ENCODE results near the gene KPNA5.
"Not testable (repeated sequence)": the region's sequence is repeated elsewhere in the genome, so short reads cannot be mapped to it uniquely, and the experiment has no call there.

The KPNA5 gene

DNA sequence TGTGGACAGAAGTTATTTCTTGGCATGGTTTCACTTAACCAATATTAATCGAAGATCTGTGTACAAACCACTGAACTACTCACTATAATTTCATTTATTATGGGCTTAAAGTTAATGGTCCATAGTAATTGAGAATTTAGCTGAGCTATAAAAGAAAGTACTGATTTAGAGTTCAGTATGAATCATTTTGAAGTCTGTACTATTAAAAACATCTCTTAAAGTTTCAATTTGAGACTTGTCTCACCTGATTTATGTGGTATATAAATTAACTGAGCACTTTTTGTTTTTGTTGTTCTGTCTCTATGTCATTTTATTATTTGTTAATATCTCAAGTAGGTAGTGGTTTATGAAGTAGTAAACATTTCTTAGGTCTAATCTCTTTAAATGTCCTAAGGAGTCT, 24.9 kb downstream of the KPNA5 start:
- DNase-seq: no peak

- DNase-seq: no peak
Observed at GRCh38 chr6:116714296-116714695, 33.3 kb downstream of the KPNA5 start.

DNA sequence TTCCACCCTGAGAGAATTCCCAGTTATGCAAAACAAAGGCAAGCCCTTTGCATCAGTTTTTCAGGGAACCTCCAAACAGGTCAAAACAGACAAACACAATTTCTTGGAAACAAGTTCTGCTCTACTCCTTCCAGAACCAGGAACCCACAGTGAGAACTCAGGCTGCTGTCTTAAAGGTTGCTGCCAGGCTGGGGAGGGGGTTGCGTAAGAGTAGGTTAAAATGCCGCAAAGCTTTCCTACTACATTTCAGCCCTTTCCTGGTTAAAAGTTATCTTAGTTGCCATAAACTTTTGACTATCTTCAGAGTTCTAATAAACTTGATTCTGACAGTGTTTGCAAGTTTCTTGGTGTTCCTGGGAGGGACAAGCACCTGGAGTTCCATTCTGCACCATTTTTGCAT, 33.8 kb downstream of the KPNA5 start:
- DNase-seq: no peak

DNA sequence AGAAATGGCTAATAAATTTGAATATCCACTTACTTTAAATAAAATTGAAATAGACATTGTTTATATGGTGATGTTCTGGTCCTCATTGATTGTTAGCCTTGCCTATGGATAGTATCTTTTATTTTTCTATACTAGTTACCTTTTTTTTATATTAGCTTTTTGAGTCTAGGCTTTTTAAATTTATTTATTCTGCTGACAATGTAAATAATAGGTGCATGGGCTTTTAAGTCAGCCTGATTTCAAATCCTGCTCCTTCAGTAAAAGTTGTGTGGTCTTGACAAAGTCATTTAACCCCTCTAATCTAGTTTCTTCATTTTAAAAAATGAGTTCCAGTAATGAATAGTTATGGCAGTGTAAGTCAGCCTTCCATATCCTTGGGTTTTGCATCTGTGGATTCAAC, 45.9 kb downstream of the KPNA5 start:
- DNase-seq: no peak

DNA sequence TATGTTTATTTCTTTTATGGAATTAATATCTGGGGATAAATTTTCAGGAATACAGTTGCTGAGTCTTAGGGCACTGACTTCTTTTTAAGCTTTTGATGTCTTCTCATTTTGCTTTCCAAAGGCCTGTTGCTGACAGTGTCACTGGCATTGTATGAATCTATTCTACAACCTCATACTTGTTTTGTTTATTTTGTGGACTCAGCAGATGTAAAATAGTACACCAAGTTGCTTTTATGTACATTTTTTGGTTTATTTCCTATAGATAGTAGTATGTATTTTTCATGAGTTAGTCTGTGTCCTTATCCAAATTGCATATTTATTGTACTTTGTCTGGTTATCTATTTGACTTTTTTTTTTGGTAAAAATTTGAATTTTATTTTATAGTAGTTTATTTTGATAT, 49.5 kb downstream of the KPNA5 start:
- no peak for DNase-seq

DNA sequence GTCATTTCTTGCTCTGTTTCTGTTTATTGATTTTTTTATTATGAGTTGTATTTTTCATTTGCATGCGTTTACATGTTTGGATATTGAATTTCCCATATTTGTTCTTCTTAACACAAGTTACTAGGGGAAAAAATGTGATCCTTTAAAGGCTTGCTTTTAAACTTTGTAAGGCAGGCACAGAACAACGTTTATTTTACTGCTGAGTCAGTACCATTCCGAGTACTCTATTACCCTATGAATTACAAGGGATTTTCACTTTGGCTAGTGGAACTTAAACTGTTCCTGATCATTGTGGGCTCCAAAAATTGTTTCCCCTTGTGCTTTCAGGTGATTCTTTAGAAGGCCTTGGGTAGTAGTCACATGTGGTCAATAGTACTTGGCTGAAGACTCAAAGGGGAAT, 56.0 kb downstream of the KPNA5 start:
- DNase-seq: no peak

DNA sequence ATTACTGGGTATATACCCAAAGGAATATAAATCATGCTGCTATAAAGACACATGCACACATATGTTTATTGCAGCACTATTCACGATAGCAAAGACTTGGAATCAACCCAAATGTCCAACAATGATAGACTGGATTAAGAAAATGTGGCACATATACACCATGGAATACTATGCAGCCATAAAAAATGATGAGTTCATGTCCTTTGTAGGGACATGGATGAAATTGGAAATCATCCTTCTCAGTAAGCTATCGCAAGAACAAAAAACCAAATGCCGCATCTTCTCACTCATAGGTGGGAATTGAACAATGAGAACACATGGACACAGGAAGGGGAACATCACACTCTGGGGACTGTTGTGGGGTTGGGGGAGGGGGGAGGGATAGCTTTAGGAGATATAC, 59.5 kb downstream of the KPNA5 start:
- not testable (repeated sequence) for DNase-seq

DNA sequence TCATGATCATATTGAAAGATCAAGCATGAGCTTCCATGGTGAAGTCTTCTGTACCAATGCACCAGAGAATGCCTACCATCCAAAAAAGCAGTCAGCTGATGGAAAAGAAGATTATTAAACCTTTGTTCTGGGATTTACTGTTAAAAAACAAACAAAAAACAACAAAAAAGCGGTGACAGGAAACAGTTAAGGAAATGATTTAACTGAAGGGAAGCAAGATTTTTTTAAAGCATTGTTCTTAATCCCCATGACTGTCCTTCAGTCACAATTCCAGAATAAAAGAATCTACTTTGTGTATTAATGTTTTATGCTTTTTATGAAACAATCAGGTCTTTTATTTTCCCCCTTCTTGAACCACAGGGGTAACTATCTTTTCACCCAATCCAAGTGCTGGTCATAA, 60.6 kb downstream of the KPNA5 start:
- DNase-seq: no peak

DNA sequence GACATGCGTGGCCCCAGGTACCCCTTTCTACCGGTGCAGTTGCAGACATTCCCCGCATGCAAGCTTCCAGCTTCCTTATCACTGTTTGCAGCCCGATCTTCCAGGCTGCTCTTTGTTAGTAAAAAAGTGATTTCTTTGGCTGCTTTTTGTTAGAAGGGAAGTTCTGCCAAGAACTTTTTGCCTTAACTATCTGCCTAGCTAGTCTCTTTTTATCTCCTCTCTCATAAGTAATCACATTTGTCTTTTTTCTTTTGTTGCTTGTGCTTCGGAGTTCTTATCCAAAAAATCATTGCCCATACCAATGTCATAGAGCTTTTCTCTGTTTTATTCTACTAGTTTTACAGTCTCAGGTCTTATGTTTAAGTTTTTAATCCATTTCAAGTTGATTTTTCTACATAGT, 64.2 kb downstream of the KPNA5 start:
- DNase-seq: no peak

DNA sequence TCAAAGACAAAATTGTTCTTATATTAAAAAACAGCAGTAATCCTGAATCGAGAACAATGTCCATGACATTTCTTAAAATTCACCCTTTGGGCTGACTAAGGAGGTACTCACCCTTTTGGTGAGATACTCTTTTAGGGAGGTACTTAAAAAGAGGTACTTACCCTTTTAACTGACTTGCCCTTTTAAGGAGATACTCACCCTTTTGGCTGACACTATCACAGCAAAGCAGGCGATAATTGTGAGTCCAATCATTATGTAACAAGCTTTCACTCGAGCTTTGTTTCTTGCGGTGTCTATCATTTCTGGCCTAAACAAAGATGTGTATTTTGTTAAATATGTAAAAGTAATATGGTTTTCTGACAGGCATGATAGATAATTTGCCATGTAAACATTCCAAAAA, 80.8 kb downstream of the KPNA5 start:
- DNase-seq: no peak

- DNase-seq: no peak
Observed at GRCh38 chr6:116762235-116762634, 81.2 kb downstream of the KPNA5 start.

- no peak for DNase-seq
Observed at GRCh38 chr6:116763048-116763447, 82.0 kb downstream of the KPNA5 start.

GRCh38 chr6:116763906-116764628, 83.1 kb downstream of the KPNA5 start:
- DNase-seq: no peak

DNA sequence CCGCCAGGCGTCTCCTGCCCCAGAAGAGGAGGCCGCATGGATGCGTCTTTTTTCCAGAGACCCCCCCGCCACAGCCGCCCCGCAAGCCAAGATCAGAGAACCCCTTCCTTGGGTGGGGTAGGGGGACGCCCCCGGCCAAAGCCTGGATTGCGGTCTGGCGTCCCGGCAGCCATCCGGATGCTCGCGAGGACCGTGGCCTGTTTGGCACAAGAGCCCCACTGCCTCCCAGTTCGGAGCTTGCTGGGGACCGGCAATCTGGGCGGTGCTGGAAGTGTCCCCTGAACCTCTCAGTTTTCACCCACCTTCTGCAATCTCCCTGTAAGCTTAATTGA, 83.6 kb downstream of the KPNA5 start:
- no peak for DNase-seq

- no peak for DNase-seq
Observed at GRCh38 chr6:116764961-116765841, 84.2 kb downstream of the KPNA5 start, which contains the start of gene FAM162B. Gene FAM162B (minus strand): TSS chr6:116765719. CDS start chr6:116765576, 143 bp downstream.

GRCh38 chr6:116766506-116767176, 85.6 kb downstream of the KPNA5 start:
- no peak for DNase-seq

DNA sequence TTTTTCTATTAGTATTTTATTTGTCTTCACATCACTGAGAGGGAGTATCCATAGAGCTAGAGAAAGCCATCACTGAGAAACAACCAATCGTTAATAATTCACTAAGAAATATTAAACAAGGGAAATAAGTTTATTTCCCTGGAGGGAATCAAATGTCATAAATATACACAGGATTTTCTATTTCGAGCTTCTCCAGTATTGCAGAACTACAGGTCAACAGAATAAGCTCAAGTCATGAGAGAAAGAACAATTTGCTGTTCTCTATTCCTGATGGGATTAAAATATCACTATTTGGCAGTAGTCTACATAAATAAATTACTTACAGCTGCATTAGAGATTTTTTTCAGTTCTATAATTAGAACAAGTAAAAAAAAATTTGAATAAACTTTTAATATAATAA, 86.7 kb downstream of the KPNA5 start:
- no peak for DNase-seq

DNA sequence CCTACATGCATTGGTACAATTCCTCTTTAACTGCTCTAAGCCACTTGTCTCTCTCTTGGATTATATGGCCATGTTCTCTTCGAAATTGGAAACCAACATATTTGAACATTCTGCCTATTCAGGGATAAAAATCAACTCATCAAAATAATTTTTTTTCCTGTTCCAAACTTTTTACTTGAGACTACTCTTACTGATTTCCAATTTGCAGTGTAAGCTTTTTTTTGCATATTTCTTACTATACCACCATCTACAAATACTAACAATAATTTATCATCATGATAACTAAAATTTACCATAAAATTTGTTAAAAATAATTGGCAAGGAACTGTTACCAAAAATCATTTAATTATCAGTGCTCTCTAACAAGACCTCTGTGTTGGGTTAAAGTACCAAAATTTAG, 91.4 kb downstream of the KPNA5 start:
- no peak for DNase-seq

DNA sequence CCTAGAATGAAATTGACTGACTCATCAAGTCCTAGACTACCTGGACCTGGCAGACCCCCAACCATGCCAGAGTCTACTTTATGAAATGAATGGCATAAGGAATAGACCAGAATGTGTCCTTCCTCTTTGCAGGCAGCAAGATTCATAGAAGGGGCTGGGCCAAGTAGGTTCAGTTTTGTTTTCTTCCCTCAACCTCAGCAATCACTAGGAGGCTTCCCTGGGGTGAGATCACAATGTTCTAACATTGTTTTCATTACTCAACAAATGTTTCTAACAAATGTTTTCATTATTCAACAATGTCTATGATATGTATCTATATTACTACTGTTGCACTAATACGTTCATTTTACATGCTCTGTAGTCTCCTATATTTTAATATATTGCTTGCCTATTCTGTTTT, 92.9 kb downstream of the KPNA5 start:
- no peak for DNase-seq

- no peak for DNase-seq
Observed at GRCh38 chr6:116779573-116780164, 98.7 kb downstream of the KPNA5 start.

DNA sequence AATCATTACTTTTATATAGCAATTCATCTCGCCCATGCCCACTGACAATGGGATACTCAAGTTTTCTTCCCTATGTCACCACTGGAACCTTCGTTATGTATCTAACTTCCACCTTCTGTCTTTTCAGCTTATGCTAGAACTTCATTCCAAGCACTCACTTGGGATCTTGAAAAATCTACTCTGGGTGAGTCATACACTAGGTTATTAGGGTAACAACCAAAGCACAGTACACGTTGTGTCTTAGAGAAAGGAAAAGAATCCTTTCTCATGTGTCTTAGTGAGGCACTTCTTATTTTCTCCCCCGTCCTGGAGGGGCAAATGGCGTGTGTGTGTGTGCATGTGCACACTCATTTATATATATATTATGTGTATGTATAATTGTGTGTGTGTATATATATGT, 102.8 kb downstream of the KPNA5 start:
- DNase-seq: no peak
